Measurements from ENCODE around the gene C6orf136.

C6orf136 gene, protein sequence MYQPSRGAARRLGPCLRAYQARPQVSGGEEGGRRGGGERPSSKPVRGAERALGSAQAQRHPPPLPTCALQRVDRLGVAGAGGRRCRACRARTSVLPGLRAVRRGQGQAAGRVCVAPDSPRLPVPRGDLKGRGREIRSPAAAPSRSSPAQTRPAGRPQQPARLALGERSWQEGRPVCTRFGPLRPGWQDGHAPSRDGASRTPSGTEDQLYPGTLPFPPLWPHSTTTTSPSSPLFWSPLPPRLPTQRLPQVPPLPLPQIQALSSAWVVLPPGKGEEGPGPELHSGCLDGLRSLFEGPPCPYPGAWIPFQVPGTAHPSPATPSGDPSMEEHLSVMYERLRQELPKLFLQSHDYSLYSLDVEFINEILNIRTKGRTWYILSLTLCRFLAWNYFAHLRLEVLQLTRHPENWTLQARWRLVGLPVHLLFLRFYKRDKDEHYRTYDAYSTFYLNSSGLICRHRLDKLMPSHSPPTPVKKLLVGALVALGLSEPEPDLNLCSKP

DNA sequence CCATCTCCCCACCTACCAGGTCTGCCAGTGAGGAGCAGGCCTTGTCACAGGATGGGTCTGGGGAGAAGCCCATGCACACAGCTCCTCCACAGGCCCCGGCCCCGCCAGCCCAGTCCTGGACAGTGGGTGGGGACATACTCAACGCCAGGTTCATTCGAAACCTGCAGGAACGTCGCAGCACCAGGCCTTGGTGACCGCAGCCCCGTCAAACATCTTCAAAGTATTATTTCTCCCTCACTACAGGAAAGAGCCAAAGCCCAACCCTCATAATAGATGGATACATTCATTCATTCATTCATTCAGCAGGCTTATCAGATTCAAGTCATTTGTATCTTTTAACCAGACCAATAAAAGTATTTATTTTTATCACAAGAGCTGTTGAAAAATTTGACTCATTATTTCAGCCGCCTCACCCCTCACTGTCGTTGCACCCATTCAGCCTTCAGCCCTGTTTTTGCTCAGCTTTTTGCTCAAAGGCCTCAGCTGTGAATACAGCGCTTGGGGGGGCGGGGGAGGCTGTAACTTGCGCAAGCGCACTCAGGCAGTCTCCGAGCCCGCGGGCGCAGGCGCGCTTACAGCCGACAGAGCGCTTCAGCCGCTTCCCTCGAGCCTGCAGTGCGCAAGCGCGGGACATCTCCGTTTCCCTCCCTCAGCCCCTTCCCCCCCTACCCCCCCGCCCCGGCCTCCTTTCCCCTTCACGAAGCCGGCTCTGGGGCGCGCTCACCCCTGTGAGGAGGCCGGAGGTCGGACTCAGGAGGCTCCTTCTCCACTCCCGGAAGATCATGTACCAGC lies at the start of gene C6orf136:
C6orf136 (plus strand) TSS at position 684 of the 792 bp plus-strand sequence; CDS start at position 783, 99 bp downstream.
- DNase-seq, result peak; percentile 37 to 43

DNA sequence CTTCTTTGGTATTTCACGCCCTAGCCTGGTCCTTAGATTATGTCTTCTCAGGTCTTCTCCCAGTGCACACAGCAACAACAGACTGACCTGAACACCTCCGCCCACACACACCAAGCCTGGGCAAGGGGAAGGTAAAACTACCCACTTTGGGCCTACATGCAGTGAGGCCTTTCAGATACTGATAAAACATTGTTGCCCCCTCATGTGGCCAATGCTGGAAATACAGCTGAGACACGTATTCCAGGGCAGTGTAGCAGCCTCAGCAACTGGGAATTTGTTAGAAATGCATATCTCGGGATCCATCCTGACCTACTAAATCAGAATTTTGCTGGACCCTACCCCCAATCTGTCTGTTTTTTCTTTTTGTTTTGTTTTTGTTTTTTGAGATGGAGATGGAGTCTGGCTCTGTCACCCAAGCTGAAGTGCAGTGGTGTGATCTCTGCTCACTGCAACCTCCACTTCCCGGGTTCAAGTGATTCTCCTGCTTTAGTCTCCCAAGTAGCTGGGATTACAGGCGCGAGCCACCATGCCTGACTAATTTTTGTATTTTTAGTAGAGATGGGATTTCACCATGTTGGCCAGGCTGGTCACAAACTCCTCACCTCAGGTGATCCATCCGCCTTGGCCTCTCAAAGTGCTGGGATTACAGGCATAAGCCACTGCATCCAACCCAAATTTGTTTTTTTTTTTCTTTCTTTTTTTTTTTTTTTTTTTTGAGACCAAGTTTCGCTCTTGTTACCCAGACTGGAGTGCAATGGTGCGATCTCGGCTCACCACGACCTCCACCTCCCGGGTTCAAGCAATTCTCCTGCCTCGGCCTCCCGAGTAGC lies 49.4 kb upstream of the C6orf136 start:
- peak in 1 of 2 experiments; percentile 26 for DNase-seq

DNA sequence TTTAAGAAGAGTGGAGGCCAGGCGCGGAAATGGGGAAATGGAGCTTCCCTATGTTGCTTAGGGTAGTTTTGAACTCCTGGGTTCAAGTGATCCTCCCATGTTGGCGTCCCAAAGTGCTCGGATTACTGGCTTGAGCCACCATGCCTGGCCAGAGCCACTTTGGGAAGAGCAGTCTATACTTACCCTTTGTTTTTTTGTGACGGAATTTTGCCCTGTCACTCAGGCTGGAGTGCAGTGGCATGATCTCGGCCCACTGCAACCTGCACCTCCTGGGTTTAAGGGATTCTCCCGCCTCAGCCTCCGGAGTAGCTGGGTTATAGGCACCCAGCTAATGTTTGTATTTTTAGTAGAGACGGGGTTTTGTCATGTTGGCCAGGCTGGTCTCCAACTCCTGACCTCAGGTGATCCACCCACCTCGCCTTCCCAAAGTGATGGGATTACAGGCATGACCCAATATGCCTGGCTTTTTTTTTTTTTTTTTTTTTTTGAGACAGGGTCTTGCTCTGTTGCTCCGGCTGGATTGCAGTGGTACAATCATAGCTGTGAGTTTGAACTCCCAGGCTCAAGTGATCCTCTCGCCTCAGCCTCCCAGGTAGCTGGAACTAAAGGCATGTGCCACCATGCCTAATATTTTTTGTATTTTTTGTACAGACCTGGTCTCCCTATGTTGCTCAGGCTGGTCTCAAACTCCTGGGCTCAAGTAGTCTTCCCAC lies 47.9 kb upstream of the C6orf136 start:
- no peak for DNase-seq

DNA sequence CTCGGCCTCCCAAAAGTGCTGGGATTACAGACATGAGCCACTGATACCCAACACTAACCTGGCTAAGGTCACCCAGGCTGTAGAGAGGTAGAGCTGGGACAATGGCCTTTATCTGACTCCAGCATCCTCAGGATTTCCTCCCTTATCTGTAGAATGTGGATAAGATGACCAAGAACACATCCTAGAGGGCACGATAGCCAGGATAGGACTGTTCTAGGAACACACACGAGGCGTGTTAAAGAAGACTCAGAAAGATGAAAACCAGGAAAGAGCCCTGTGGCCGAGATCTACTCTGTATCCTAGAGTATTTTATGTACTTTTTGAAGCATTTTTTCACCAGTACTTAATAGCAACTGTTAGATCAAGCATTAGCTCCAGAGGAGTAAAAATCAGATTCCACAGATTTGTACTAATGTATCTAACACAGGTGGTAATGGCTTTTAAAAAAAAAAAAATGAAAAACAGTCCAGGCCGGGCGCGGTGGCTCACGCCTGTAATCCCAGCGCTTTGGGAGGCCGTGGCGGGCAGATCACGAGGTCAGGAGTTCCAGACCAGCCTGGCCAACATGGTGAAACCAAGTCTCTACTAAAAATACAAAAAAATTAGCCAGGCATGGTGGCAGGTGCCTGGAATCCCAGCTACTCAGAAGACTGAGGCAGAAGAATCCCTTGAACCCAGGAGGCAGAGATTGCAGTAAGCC lies 47.2 kb upstream of the C6orf136 start:
- DNase-seq, result no peak

DNA sequence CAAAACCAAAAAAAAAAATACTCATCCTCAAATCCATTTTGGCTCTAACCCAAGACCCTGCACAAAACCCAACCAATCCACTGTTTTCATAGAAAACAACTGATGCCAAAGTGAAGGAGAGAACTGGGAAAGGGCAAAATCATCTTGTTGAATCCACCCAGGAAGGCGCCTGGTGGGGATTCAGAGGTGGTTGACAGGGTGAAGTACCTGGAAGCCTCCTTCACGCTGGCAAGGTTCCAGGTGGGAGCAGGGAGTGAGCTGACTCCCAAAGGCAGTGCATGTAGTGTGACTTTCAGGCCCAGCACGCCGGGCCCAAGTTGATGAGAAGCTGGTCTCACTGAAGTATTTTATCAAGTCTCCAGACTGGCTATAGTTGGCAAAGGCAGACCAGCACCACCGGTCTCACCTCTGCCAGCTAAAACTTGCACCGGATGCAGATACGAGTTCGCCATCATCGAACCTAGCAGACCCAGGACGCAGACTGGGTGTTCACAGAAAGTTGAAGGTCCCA lies 46.4 kb upstream of the C6orf136 start:
- DNase-seq, result no peak

DNA sequence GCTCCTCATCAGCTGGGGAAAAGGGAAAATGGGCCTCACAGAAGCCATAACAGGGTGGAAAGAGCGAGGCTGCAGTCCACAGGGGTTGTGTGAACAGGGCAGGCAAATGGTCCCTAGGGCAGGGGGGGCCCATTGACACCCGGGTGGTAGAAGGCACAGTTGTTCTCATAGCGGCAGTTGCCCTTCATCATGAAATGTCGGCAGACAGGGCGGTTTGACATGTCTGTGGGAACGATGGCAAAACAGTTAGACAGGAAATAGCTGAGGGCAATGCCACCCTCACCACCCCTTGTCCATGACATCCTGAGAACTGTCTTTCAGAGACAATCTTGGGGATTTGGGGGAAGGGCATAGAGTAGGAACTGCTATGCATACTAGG lies 45.5 kb upstream of the C6orf136 start:
- DNase-seq, result no peak

DNA sequence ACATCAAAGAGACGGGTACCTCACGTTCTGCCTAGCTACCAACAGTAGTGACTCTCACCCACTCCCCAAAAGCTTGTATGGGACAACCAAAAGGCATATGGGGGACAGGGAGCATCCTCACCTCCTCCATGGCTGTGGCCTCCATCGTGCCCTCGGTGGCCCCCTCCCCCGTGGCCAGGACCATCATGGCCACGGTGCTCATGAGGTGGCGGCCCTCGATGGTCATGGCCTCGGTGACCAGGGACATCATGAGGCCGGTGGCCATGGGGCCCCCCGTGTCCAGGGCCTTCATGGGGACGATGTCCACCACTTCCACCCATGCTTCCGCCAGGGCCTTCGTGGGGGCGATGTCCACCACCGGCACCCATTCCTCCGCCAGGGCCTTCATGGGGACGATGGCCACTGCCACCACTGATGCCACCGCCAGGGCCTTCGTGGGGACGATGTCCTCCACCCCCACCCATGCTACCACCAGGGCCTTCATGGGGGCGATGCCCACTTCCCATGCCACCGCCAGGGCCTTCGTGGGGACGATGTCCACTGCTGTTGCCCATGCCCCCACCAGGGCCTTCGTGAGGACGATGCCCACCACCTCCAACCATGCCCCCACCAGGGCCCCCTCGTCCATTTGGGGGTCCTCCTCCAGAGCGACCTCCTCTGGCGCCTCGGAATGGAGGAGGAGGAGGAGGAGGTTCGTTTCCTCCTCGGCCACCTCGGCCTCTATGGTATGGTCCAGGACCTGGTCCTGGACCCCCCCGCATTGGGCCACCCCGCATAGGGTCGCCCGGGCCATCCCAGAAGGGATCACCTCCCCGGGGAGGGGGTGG lies 44.9 kb upstream of the C6orf136 start:
- DNase-seq, result no peak

DNA sequence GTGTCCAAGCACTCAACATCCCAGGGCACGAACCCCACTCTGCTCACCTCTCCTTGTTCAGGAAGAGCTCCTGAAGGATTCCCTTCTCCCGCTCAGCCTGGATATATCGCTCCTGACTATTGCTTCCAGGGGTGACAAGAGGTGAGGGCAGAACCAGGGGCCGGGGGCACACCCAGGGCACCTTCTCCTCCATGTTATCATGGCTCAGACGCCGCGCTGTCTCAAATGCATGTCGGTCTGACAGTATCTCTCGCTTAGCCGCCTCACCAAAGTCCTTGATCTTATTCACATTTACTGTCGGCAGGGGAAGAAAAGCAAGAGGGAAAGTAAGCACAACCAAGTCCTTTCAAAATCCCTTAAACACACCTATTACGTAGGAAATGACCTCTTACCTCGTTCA lies 43.0 kb upstream of the C6orf136 start:
- DNase-seq, result no peak

DNA sequence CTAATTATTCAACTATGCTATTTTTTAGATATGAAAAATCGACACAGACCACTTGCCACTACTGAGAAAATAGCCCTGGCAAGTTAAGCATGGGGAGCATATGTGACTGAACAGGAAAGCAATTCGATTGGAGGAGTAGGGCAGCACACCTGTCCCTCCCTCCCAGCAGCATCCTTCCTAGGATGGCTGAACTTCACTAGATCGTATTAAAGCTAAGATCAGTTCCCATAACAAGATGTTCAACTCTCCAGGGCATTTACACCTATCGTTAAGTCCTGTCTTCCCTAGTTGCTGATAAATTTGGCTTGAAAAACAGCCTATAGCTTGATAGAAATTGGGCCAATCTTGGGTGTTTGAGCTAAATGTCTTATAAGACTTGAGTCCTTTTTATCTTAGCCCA lies 36.9 kb upstream of the C6orf136 start:
- DNase-seq, result no peak

DNA sequence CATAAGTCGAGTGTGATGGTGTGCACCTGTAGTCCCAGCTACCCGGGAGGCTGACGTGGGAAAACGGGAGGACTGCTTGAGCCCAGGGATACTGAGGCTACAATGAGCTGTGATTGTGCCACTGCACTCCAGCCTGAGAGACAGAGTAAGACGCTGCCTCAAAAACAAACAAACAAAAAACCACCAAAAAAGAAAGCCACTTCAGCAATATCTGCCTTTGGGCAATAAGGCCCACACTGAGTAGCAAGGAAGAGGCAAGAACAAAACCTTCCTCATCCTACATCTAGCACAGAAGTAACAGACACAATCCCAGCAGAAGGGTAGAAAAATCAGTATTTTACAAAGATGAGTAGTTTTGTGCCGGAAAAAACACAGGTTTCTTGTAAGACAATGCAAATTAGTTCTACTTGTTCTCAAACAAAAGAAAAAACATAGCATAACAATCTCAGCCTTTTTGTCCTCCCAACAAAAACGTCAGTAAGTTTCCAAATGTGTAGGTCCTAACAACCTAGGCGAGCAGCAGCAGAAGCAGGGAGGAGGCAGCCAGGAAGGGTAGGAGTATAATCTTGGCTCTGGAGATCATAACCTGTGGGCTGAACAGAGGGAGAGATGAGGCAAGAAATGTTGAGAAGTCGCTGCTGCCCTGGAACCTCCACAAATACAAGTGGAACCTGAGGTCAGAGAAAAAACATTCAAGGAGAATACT lies 35.6 kb upstream of the C6orf136 start:
- no peak for DNase-seq

DNA sequence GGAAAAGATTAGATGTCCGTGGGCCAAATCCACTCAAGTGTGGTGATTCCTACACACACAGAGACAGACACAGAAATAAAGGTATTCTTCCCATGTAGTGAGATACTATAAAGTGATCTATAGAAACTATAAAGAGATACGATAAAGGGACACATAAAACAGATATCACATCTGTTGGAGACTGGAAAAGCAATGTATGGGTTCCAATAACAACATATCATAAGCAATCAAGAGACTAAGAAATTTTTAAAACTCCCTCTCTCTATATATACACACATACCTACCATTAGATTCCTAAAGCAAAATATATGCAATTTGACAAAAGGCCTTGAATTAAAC lies 35.1 kb upstream of the C6orf136 start:
- DNase-seq, result no peak

DNA sequence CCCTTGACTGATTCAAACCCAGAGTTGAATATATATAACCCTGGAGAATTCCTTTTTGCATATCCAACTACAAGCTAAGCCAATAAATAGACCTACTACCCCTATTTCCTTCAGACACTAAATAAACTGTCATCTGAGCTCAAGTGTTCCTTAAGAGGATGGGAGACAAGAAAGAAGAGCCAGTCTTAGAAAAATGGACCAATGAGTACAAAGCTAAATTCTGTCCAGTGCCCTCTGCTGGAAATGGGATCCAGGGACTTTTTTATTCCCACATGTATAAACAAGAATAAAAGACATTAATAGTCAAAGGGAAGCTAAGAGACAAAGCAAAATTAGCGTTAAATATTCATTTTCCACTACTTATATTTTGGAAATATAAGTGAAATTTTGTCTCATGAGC lies 34.7 kb upstream of the C6orf136 start:
- DNase-seq, result no peak

DNA sequence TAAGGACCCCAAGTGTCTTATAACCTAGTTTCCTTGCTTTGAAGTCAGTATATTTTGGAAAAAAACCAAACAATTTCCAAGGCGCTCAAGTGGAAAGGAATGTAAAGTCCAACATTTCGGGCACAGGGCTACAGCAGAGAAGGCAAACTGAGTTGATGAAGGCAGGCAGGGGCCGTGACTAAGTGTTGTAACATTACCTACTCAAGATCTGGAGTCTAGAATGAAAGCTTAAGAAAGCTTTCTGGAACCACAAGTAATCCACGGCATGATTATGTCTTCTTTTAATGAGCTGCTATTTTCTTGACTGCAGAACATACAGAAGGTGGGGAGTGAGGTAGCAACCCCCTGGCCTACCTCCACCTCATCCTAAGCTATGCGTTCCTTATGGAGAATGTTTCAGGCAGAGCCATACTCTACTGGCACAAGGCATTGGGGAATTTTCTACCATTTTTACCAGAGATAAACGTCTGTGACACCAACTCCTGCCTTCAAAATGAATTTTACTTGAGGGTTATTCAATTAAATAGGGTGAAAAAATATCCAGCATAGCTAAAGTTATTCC lies 34.2 kb upstream of the C6orf136 start:
- DNase-seq, result no peak

DNA sequence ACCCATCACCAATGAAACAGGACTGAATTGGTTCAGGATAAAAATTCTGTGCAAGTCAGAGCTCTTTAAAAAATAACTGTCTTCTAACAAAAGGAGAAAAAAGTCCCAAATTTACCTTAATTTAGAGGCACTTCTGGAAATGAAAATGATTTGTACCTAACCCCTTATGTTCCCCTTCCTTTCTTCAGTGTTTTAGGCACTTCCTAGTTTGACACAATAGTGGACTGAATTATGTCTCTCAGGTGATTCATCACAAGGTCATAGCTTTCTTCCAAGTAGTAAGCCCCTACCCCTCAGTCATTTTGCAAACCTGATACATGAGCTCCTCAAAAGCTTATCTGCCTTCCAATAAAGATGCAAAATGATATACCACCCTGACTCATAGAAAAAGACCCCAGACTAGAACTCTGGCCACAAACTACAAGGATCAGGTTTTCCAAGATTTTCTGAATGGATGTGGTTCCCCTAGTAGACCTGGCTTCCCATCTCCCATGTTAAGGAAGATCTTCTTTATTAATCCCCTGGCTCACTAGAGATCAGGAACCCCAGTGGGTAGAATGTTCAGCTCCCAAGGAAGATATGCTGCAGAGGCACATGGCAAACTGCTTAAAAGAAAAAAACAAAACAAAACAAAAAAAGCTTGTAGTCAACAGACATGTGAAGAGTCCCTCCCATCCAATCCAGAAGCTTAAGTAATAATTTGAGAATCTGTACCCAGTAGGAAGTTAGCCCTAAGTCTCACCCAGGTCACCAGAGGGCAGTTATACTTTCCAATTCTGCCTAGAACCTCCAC lies 33.5 kb upstream of the C6orf136 start:
- no peak for DNase-seq

DNA sequence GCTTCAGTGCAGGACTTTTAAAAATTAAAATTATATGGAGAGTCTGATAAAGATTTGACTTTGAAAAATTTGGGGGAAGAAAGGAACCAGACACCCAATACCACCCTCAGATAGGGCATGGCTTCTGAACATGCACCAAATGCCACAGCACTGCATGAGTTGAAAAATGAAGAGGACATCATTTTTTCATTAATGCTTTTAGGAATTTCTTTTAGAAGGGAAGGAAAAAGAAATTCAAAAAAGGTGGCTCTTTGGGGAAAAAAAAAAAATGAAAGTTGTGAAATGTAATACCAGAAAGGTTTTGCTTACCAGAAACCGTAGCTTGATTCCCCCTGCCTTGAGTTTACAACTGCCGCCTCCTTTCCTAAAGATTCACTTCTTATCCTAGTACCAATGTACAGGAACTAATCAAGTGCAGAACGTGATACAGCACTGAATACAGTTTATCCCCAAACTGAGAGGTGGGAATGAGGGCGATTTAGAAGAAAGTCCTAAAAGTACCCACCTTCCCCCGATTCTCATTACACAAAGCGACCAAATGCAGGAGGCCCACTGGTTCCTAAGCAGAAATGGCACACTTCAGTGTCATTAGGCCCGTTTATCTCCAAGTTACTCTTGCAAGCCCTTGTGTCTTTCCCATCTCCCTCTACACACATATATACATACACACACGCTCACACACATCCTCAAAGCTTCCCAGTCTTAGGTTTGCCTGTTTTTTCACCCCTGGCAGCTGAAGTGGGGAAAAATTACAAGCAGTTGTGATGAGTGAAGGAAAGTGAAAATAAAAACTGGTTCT lies 32.7 kb upstream of the C6orf136 start:
- peak in 1 of 2 experiments; percentile 39 for DNase-seq

DNA sequence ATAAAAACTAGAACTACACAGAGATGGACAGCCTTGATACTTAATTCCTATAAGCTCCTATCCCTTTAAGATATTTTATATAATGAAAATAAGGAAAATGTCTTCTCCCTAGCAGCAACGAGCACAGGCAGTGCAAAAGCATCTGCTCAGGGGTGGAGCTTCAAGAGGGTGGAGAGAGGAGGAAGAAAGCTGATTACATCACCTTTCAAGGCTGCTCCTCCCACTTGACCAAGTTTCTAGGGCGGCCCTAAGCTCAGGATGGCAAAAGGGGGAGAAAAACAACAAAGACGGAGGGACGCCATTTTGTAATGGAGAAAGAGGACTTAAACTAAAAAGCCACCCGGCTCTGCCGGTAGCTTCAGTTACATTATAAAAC lies 32.1 kb upstream of the C6orf136 start:
- peak; percentile 74 to 96 for DNase-seq

DNA sequence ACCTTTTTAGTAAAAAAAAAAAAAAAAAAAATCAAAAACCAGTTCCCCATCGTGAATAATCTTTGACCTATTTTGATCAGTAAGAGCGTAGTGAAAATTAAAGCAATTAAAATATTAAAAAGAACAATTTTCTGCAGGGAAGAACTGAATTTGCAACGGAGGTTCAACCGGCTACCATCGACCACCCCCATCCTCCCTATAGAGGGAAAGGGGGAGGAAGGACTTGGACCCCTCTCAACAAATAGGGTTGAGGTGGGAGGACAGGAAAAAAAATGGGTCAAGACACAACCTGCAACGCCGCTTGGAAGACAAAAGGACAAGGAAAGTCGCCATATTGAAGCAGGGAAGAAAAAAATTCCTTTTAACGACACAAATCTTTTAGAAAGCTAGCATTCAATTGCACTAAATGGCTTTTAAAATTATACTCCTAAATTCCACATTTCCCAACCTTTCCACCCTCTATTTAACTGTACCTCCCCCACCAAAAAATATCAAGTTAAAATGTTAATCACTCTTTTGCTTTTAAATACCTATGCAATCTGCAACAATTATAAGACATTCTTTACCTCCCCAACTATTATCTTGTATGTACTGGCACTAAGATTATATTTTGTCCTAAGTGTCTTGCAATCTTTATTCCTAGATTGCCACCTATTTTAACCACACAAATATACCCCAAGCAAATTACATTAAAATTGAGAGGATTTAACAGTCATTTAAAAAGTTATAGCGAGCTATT lies 31.5 kb upstream of the C6orf136 start:
- DNase-seq, result peak; percentile 4 to 42

All from cerebellar nuclear complex (tissue), 1 donor.